GM18517 (cell line): ENCODE data around the gene MICU2.
A peak's percentile ranks its signal among the peaks of the same experiment; 100 is the strongest.

Experiments used
- ATAC-seq: cut with Tn5 transposase; IDR thresholded peaks from one replicate; pipeline ENCODE4 v1.9.1; 2021; ENCODE audit warnings: mild to moderate bottlenecking, moderate library complexity; ENCODE audit not compliant: unreplicated experiment

Gene MICU2

GRCh38 chr13:21501686-21502085, 102.3 kb downstream of the MICU2 start:
- no peak for ATAC-seq

- ATAC-seq, result no peak
These were observed 117.6 kb downstream of the MICU2 start for GRCh38 chr13:21486322-21486721.

GRCh38 chr13:21483748-21484147, 120.2 kb downstream of the MICU2 start:
- no peak for ATAC-seq

- no peak for ATAC-seq
These were observed 122.6 kb downstream of the MICU2 start for GRCh38 chr13:21481359-21481758.

GRCh38 chr13:21478881-21479808, 124.8 kb downstream of the MICU2 start:
- ATAC-seq, result no peak

- ATAC-seq, result peak; percentile 80
These were observed 127.0 kb downstream of the MICU2 start for GRCh38 chr13:21476893-21477472.

GRCh38 chr13:21475115-21475514, 128.9 kb downstream of the MICU2 start:
- no peak for ATAC-seq

- ATAC-seq, result no peak
These were observed 133.2 kb downstream of the MICU2 start for GRCh38 chr13:21470785-21471184.

- no peak for ATAC-seq
These were observed 137.4 kb downstream of the MICU2 start for GRCh38 chr13:21466527-21466926.

GRCh38 chr13:21465710-21466160, 138.2 kb downstream of the MICU2 start:
- ATAC-seq, result no peak

GRCh38 chr13:21463424-21463823, 140.5 kb downstream of the MICU2 start:
- no peak for ATAC-seq

- ATAC-seq, result no peak
These were observed 142.8 kb downstream of the MICU2 start for GRCh38 chr13:21461131-21461530.

GRCh38 chr13:21458813-21459701, 144.9 kb downstream of the MICU2 start, which contains the start of gene ZDHHC20:
TSS of gene ZDHHC20 (minus strand) at chr13:21459303. CDS start at chr13:21459171, 132 bp downstream.
- ATAC-seq, result peak; percentile 68

GRCh38 chr13:21458451-21458812, 145.5 kb downstream of the MICU2 start:
- ATAC-seq, result peak; percentile 41

- no peak for ATAC-seq
These were observed 150.4 kb downstream of the MICU2 start for GRCh38 chr13:21453387-21454081.

- no peak for ATAC-seq
These were observed 153.0 kb downstream of the MICU2 start for GRCh38 chr13:21450936-21451335.

- ATAC-seq, result no peak
These were observed 157.3 kb downstream of the MICU2 start for GRCh38 chr13:21446656-21447055.

- ATAC-seq, result no peak
These were observed 158.2 kb downstream of the MICU2 start for GRCh38 chr13:21445759-21446158.

GRCh38 chr13:21443171-21443570, 160.8 kb downstream of the MICU2 start:
- ATAC-seq, result no peak
